Neuron (in vitro differentiated cells): Measurements from ENCODE around the gene HIGD1C.
"Not testable (repeated sequence)": the region's sequence is repeated elsewhere in the genome, so short reads cannot be mapped to it uniquely, and the experiment has no call there.

Source experiments
- H2AFZ ChIP-seq: one replicate; pipeline ENCODE4 v1.6.1; 2013; ENCODE audit warnings: low read depth, mild to moderate bottlenecking, inconsistent platforms, low read length, moderate library complexity
- H3K27me3 ChIP-seq: one replicate; pipeline ENCODE4 v1.6.1; 2013; ENCODE audit warnings: low read length; ENCODE audit not compliant: insufficient read depth
- H3K36me3 ChIP-seq: one replicate; pipeline ENCODE4 v1.6.1; 2013; ENCODE audit warnings: low read length; ENCODE audit not compliant: insufficient read depth
- H3K4me1 ChIP-seq: one replicate; pipeline ENCODE4 v1.6.1; 2013; ENCODE audit warnings: low read length; ENCODE audit not compliant: insufficient read depth
- H3K4me3 ChIP-seq: 2 replicates; pipeline ENCODE4 v1.5.1; 2013; ENCODE audit warnings: mild to moderate bottlenecking, low read length, moderate library complexity
- H3K9me3 ChIP-seq: one replicate; pipeline ENCODE4 v1.6.1; 2013; ENCODE audit warnings: low read length

HIGD1C gene

GRCh38 chr12:50926415-50926814, 25.9 kb upstream of the HIGD1C start:
- Histone ChIP-seq H2AFZ (no peak overlapping the region), H3K9me3 (no peaks in the 10 kb centered on the region), H3K27me3 (no peaks in the 10 kb centered on the region), H3K4me3 (no peak overlapping the region), H3K4me1 (peaks cover 33% of the 10 kb centered on the region), H3K36me3 (no peaks in the 10 kb centered on the region)

GRCh38 chr12:50926932-50927331, 25.4 kb upstream of the HIGD1C start:
- H3K36me3 ChIP-seq, H3K9me3 ChIP-seq, H2AFZ ChIP-seq, H3K4me3 ChIP-seq, H3K27me3 ChIP-seq: not testable (repeated sequence)
- H3K4me1 ChIP-seq = peaks cover 33% of the 10 kb centered on the region

GRCh38 chr12:50927356-50927755, 25.0 kb upstream of the HIGD1C start:
- no peaks in the 10 kb centered on the region for H3K9me3 ChIP-seq
- H3K36me3 ChIP-seq = no peaks in the 10 kb centered on the region
- no peaks in the 10 kb centered on the region for H3K27me3 ChIP-seq
- H3K4me1 ChIP-seq = peaks cover 33% of the 10 kb centered on the region
- no peak overlapping the region for H3K4me3 ChIP-seq
- H2AFZ ChIP-seq = no peak overlapping the region

GRCh38 chr12:50927766-50928224, 24.5 kb upstream of the HIGD1C start:
- Histone ChIP-seq H3K36me3 (no peaks in the 10 kb centered on the region), H3K9me3 (no peaks in the 10 kb centered on the region), H2AFZ (no peak overlapping the region), H3K4me3 (no peak overlapping the region), H3K27me3 (no peaks in the 10 kb centered on the region), H3K4me1 (peaks cover 29% of the 10 kb centered on the region)

GRCh38 chr12:50928392-50928791, 24.0 kb upstream of the HIGD1C start:
- Histone ChIP-seq H2AFZ (no peak overlapping the region), H3K36me3 (no peaks in the 10 kb centered on the region), H3K4me3 (no peak overlapping the region), H3K4me1 (peaks cover 25% of the 10 kb centered on the region), H3K27me3 (no peaks in the 10 kb centered on the region), H3K9me3 (no peaks in the 10 kb centered on the region)

GRCh38 chr12:50929831-50930230, 22.5 kb upstream of the HIGD1C start:
- Histone ChIP-seq H3K4me1 (peaks cover 12% of the 10 kb centered on the region), H3K9me3 (no peaks in the 10 kb centered on the region), H3K36me3 (no peaks in the 10 kb centered on the region), H2AFZ (no peak overlapping the region), H3K27me3 (no peaks in the 10 kb centered on the region), H3K4me3 (no peak overlapping the region)

GRCh38 chr12:50930477-50930876, 21.9 kb upstream of the HIGD1C start:
- not testable (repeated sequence) for H3K9me3 ChIP-seq, H3K36me3 ChIP-seq, H3K27me3 ChIP-seq, H2AFZ ChIP-seq, H3K4me3 ChIP-seq
- peaks cover 13% of the 10 kb centered on the region for H3K4me1 ChIP-seq

- no peak overlapping the region for H3K4me3 ChIP-seq
- peaks cover 13% of the 10 kb centered on the region for H3K4me1 ChIP-seq
- H3K9me3 ChIP-seq = peaks cover 5% of the 10 kb centered on the region
- H3K36me3 ChIP-seq = no peaks in the 10 kb centered on the region
- H2AFZ ChIP-seq = no peak overlapping the region
- no peaks in the 10 kb centered on the region for H3K27me3 ChIP-seq
Observed at GRCh38 chr12:50932787-50933280, 19.5 kb upstream of the HIGD1C start.

- no peaks in the 10 kb centered on the region for H3K36me3 ChIP-seq
- no peak overlapping the region for H3K4me3 ChIP-seq
- H3K9me3 ChIP-seq = peaks cover 5% of the 10 kb centered on the region
- no peak overlapping the region for H2AFZ ChIP-seq
- no peaks in the 10 kb centered on the region for H3K27me3 ChIP-seq
- peaks cover 6% of the 10 kb centered on the region for H3K4me1 ChIP-seq
Observed at GRCh38 chr12:50933459-50934124, 18.8 kb upstream of the HIGD1C start.

GRCh38 chr12:50934371-50934851, 17.9 kb upstream of the HIGD1C start:
- Histone ChIP-seq H3K4me1 (peaks cover 6% of the 10 kb centered on the region), H3K36me3 (no peaks in the 10 kb centered on the region), H3K27me3 (no peaks in the 10 kb centered on the region), H3K4me3 (no peak overlapping the region), H2AFZ (no peak overlapping the region), H3K9me3 (peaks cover 5% of the 10 kb centered on the region)

- Histone ChIP-seq H3K36me3 (no peaks in the 10 kb centered on the region), H3K27me3 (no peaks in the 10 kb centered on the region), H3K4me3 (no peak overlapping the region), H2AFZ (no peak overlapping the region), H3K4me1 (peaks cover 6% of the 10 kb centered on the region), H3K9me3 (peaks cover 5% of the 10 kb centered on the region)
Observed at GRCh38 chr12:50934981-50935807, 17.1 kb upstream of the HIGD1C start.

- Histone ChIP-seq H3K4me3 (no peak overlapping the region), H3K36me3 (no peaks in the 10 kb centered on the region), H3K27me3 (no peaks in the 10 kb centered on the region), H3K4me1 (peaks cover 6% of the 10 kb centered on the region), H3K9me3 (peaks cover 5% of the 10 kb centered on the region), H2AFZ (no peak overlapping the region)
Observed at GRCh38 chr12:50936821-50937530, 15.4 kb upstream of the HIGD1C start.

- no peak overlapping the region for H2AFZ ChIP-seq
- peaks cover 5% of the 10 kb centered on the region for H3K9me3 ChIP-seq
- H3K4me3 ChIP-seq = no peak overlapping the region
- H3K4me1 ChIP-seq = peaks cover 6% of the 10 kb centered on the region
- H3K36me3 ChIP-seq = no peaks in the 10 kb centered on the region
- no peaks in the 10 kb centered on the region for H3K27me3 ChIP-seq
Observed at GRCh38 chr12:50937653-50938052, 14.7 kb upstream of the HIGD1C start.
